ENCODE results near the gene MYO1H.
A peak's percentile ranks its signal among the peaks of the same experiment; 100 is the strongest.

MYO1H gene

GRCh38 chr12:109336593-109336992 lies 11.1 kb upstream of the MYO1H start:
- DNase-seq: no peak

DNA sequence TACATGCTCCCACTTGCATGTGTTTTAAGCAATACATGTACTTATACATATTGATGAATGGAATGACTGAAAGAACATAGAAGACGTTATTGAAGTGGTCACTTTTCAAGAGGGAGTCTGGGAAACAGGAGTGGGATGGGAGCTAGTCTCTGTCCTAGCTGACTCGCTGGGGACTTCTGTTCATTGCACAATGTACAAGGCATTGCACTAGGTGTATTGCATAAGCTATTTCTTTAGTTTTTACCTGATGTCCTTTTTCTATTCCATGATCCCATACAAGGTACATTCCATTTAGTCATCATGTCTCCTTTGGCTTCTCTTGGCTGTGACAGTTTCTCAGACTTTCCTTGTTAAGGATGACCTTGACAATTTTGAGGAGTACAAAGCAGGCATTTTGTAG lies 4.0 kb upstream of the MYO1H start:
- no peak for DNase-seq

DNA sequence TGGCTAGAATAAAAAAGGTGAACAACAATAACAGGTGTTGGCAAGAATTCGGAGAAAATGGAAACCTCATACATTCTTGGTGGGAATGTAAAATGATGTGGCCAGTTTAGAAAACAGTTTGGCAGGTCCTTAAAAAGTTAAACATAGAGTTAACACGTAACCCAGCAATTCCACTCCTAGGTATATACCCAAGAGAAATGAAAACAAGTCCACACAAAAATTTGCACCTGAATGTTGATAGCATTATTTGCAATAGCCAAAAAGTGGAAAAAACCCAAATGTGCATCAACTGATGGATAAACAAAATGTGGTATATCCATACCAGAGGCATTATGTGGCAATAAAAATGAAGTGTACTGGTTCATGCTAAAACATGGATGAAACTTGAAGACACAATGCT lies 2.3 kb upstream of the MYO1H start:
- DNase-seq: no peak

DNA sequence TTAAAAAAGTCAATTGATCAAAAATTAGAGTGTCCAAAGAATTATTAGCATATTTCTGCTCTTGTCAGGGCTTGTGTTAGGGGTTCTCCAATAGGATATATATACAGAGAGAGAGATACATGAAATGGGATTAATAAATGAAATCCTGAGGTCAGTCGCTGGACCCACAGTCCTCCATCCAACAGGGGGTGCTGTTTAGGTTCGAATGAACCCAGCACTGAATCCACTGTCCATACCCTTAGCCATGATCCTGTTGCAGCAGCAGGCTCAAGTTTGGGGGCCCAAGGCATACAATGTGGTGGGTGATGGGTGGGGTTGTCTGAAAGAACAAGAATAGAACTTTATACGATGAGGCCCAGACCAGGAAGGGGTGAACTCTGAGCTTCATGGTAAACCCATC lies 780 bp upstream of the MYO1H start:
- no peak for DNase-seq

DNA sequence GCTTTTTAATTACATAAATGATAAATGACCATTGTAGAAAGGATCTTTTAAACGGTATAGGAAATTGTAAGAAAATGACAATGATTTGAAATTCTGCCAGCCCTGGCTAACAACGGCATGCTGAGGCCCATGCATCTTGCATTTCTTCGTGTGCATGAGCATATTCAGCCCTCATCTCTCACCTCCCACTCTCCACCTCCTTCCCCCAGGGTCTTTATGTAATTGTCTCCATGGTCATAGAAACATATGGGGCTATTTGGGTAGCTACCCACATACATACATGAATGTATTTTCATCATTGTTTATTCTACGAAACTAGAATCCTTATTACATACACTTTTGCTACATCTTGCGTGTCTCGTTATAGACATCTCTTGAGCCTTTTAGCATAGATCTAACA lies 4.5 kb downstream of the MYO1H start:
- no peak for DNase-seq

DNA sequence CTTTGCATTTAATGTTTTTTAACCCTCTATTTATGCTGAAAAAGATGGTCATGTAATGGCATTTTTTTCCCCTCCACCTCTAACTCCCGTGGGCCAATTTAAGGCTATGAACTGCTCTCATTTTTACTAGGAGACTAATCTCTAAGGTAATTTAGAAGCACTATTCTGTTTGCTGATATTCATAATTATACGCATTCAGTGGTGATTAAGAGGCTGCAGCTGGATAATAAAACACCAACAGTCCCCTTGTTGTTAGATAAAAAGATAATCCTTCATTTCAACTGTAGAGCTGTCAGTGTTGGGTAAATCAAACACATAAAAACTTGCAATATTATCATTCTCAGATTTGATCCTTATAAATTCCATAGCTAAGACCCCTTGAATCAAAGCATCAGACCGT lies 8.9 kb downstream of the MYO1H start:
- no peak for DNase-seq

DNA sequence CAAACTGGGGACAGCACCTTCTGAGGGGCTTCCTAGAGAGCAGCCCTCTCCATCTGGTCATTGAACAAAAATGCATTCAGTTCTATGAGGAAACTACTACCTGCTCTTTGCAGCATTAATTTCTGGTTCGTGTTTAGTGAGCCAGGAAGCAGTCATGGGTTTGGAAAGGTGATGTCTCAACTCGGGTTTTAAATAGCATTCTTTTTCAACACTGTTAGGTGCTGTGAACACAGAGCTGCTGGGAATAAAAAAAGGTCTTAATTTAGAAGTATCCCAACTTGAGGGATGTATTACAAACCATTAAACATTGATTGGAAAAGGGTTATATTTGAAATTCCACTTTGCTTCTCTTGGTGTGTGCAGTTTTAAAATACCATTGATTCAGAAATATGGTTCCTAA lies 9.3 kb downstream of the MYO1H start:
- DNase-seq: no peak

DNA sequence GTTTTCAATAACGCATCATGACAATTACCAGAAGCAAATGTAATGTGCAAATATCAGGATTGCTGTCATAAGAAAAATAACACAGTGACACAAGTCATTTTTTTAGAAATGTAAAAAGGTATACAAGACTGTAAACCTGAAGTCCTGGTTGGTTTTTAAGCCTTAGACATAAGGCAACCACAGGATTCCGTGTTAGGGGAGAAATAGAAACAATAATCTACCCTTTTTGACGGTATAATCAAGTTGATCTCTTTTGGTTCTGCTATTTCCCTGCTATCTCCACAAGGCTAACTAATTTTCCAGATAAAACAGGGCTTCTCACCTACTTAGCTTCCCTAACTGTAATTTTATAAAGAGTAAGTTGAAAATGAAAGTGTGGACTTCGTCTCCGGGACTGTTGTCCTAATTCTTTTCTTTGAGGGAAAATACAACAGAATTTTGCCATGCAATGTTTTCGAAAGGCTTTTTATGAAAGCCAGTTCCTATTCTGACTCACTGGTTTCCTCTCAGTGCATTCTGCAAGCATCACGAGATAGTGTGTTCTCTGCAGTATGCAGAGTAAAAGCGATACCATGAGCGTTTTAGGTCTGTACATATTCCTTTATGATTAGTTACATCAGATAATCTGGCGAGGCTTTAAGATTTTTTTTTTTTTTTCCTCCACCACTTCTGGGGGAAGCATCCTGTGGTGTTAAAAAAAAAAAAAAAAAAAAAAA lies 10.6 kb downstream of the MYO1H start:
- DNase-seq: no peak

DNA sequence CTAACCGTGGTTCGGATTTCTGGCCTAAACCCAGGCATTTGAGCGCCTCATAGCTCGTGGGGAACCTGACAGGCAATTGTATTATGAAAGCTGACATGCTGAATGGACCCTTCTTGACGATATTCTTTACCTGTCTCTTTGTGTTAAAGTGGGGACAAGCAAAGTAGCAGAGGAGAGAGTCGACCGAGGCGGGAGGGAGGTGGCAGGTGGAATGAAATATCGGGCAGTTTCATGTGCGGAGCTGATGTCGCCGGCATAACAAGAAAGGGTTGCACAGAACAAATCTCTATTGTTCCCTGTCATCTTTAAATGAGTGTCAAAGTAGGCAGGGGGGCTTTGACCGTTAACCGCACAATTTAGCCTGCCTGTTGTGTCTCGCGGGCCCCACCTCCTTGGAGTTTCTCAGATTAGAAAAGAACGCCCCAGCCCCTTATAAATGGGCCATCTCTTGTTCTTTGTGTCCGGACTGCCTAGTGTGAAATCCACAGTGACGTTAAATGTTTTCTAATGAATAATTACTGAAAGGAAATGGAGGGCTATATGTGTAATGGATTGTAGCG lies 11.5 kb downstream of the MYO1H start:
- DNase-seq: no peak

DNA sequence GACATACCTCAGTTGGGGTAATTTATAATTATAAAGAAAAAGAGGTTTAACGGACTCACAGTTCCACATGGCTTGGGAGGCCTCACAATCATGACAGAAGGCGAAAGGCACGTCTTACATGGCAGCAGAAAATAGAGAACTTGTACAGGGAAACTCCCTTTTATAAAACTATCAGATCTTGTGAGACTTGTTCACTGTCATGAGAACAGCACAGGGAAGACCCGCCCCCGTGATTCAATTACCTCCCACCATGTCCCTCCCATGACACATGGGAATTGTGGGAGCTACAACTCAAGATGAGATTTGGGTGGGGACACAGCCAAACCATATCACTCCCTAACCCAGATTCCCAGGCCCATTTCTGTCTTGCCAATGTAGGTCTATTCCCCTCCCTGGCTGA lies 22.1 kb downstream of the MYO1H start:
- DNase-seq: no peak

GRCh38 chr12:109377139-109377685 lies 29.5 kb downstream of the MYO1H start:
- DNase-seq: no peak

DNA sequence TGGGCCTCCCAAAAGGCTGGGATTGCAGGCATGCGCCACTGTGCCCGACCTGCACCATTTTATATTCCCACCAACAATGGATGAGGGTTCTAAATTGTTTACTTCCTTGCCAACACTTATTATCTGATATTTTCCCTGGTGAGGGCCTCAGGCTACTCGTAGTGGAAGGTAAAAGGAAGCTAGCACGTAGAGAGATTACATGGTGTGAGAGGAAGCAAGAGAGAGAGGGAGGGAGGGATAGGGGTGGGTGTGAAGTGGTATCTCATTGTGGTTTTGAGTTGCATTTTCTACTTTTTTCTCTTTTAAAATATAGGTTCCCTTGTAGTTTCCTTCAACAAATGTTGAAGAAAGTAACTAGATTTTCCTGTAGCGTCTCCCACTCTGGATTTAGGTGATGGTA lies 30.9 kb downstream of the MYO1H start:
- no peak for DNase-seq

DNA sequence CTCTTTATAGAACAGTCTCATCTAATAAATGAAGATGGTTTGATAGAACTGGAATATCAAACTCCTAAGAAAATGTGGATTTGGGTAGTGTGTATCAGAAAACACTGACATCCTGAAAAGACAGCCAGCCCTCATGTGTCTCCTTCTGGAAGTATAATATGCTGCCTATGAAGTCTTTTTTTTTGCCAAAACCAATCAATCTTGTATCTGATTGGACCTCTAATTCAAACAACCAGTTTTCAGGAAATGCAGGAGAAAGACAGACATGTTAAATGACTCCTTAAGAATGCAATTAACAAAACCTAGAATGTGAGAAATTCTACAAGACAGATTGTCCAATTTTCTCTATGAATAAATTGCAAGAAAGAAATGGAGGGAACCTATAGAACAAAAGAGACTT lies 34.3 kb downstream of the MYO1H start:
- DNase-seq: no peak

- DNase-seq: no peak
Observed at GRCh38 chr12:109383240-109383639, 35.5 kb downstream of the MYO1H start.

DNA sequence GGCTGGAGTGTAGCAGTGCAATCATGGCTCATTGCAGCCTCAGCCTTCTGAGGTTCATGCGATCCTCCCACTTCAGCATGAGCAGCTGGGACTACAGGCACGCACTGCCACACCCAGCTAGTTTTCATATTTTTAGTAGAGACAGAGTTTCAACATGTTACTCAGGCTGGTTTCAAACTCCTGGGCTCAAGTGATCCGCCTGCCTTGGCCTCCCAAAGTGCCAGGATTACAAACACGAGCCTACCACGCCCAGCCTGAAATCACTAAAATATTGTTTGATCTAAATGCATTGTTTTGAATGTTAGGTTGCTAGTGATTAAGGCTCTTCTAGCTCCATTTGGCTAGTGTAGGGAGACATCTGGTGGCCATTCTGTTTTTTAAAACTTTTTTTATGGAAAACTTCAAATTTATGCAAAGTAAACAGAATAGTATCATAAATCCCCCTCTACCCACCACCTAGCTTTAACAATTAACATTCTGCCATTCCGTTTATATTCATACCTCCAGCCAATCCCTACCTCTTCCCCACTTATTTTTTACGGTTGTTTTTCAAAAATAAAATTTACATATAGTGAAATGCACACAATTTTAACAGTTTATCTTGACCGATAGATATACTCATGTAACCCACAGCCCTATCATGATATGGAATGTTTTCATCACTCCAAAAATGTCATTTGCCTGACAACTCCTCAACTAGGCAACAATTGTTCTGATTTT lies 37.8 kb downstream of the MYO1H start:
- DNase-seq: peak in 8 of 58 donors; percentile 2 to 34 (median 10)

GRCh38 chr12:109386059-109386433 lies 38.3 kb downstream of the MYO1H start:
- no peak for DNase-seq

GRCh38 chr12:109387425-109388166 lies 39.9 kb downstream of the MYO1H start:
- DNase-seq: peak in 2 of 58 donors; percentile 0 to 7

- DNase-seq: no peak
Observed at GRCh38 chr12:109388167-109388563, 40.5 kb downstream of the MYO1H start.

GRCh38 chr12:109389146-109389545 lies 41.4 kb downstream of the MYO1H start:
- no peak for DNase-seq

DNA sequence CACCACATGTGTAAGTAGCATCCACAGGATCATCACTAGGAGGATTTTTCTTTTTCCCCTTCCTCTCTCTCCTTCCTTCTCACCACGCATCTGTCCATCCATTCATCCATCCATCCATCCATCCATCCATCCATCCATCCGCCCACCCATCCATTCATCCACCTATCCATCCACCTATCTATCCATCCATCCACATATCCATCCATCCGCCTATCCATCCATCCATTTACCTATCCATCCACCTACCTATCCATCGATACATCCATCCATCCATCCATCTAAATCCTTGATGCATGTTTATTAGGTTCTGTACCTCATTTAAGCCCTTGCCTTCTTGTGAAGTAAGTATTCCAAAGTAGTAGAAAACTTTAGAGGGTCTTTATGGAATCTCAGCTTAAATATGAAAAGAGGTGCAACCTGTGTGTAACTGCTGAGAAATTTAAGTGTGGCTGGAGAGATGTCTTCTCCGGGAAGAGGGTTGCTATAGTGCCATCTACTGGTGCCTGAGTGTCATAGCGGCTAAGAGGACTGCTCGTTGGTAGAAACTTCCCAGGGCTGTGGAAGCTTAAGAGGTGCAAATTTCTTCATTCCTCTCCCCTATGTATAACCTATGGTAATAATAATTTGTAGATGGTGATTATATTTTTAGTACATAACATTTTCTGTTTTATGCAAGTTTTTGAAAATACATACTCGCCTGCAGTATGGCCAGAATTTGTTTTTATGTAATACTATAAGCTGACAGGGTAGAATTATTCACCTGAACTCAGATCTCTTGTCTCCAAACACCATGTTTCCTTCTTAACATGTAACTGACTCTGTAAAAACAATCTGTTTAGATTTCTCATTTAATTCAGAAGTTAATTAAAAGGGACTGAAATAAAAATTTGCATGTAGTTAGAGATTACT lies 46.0 kb downstream of the MYO1H start:
- peak in 26 of 58 donors; percentile 1 to 54 (median 8) for DNase-seq

DNA sequence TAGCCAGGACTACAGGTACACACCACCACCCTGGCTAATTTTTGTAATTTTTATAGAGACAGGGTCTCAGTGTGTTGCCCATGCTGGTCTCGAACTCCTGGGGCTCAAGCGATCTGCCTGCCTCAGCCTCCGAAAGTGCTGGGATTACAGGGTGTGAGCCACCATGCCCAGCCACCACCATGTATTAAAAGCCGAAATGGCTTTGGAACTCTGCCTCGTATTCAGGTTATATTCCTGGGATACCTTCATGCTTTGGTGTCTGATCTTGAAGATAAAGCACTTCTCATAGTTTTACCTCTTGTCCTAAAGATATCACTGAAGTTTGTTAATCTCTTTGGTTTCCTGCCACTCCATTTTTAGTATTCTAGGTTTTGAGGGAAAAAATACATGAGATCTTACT lies 47.2 kb downstream of the MYO1H start:
- DNase-seq: no peak

Data from anterior cingulate cortex (tissue), 58 donors.